ENCODE data around the gene GALNS. TPM values are rescaled to one million over a fixed set of nuclear protein-coding genes. Genes with fewer than 3 reads are reported as not detected.

The GALNS gene
- total RNA-seq, 2 donors from 2014 or later = 8.8 to 48.8 TPM

- no peak overlapping the region for H3K4me3 ChIP-seq
- no peak overlapping the region for H3K27ac ChIP-seq
- DNase-seq (no peak), ATAC-seq (no peak)
- H3K4me1 ChIP-seq = peaks cover 39% of the 10 kb centered on the region
- TF ChIP-seq POLR2A (IDR thresholded peaks at IDR 0.05) (no peak), CTCF (IDR thresholded peaks at IDR 0.05) (no peak)
- intact Hi-C loops (cut with DNase I) = loop anchor here (10.0 kb wide), 1 partner anchor 401 kb away; the partner anchor contains the start of gene ZNF778
- 62 to 70% methylated on average over 9 to 13 of the region's 13 CpGs for WGBS, 2 donors
- no peaks in the 10 kb centered on the region for H3K36me3 ChIP-seq (replicated peaks in 1 of 2; ENCODE audit: insufficient read depth in 1 of 2, low read depth in 2 of 2)
- no peaks in the 10 kb centered on the region for H3K9me3 ChIP-seq
- no peaks in the 10 kb centered on the region for H3K27me3 ChIP-seq
These were observed 42.6 kb downstream of the GALNS start for GRCh38 chr16:88814144-88814502.

DNA sequence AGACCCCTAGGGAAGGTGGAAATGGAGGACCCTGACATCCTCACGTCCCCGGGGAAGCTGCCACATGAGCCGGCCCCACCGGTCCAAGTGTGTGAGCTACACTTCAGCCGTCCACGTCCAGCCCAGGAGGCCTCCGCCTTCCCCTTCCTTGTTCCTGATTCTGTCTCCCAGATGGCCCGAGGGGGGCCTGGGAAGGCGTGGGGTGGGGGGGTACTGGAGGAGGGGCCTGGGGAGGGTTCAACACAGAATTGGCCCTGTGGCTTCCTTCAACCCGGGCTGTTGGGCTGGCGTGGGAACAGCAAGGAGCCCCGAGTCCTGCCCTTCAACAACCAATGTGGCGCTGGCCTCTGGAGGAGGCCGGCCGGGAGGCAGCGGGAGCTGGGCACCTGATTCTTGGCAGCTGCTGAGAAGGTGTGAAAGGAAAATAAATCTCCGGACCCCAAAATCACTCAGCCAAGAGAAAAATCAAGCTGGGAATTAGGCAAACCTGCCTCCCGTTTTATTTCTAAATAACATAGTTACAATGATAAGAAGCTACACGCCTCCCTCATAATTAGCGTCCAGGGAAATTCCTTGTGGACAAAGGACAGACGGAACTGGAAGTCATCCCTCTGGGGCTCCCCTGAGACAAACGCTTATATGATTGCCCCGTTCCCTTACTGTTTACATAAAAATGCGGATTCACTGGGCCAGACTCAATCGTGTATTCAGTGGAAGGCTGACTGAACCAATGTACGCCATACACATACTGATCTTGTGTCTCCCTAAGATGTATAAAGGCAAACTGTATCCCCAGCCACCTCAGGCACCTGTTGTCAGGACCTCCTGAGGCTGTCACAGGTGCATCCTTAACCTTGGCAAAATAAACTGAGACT lies 43.2 kb downstream of the GALNS start:
- intact Hi-C loops (cut with DNase I) = loop anchor here (10.0 kb wide), 1 partner anchor 401 kb away; the partner anchor contains the start of gene ZNF778
- 31 to 41% methylated on average over 16 to 19 of the region's 26 CpGs for WGBS, 2 donors
- Histone ChIP-seq H3K9me3 (no peaks in the 10 kb centered on the region), H3K27ac (no peak overlapping the region), H3K27me3 (no peaks in the 10 kb centered on the region), H3K36me3 (replicated peaks in 1 of 2; ENCODE audit: insufficient read depth in 1 of 2, low read depth in 2 of 2) (no peaks in the 10 kb centered on the region), H3K4me1 (peaks cover 42% of the 10 kb centered on the region), H3K4me3 (no peak overlapping the region)
- ATAC-seq (no peak), DNase-seq (no peak)
- TF ChIP-seq POLR2A (IDR thresholded peaks at IDR 0.05) (no peak), CTCF (IDR thresholded peaks at IDR 0.05) (no peak)

- peak in 2 of 4 donors; percentile 48 to 51 for DNase-seq
- H3K4me3 ChIP-seq = peak overlapping the region in 1 of 2 donors; percentile 53
- H3K27me3 ChIP-seq = no peaks in the 10 kb centered on the region
- peak overlapping the region; percentile 56 to 97 (median 86) for H3K27ac ChIP-seq
- H3K36me3 ChIP-seq (replicated peaks in 1 of 2; ENCODE audit: insufficient read depth in 1 of 2, low read depth in 2 of 2) = no peaks in the 10 kb centered on the region
- peaks cover 42% of the 10 kb centered on the region for H3K4me1 ChIP-seq
- 36 to 56% methylated on average over 20 to 31 of the region's 37 CpGs for WGBS, 2 donors
- no peak for ATAC-seq
- intact Hi-C loops (cut with DNase I) = loop anchor here (10.0 kb wide), 1 partner anchor 402 kb away; the partner anchor contains the start of gene ZNF778
- TF ChIP-seq POLR2A (IDR thresholded peaks at IDR 0.05) (no peak), CTCF (IDR thresholded peaks at IDR 0.05) (no peak)
- H3K9me3 ChIP-seq = no peaks in the 10 kb centered on the region
These were observed 44.1 kb downstream of the GALNS start for GRCh38 chr16:88812513-88813268.

DNA sequence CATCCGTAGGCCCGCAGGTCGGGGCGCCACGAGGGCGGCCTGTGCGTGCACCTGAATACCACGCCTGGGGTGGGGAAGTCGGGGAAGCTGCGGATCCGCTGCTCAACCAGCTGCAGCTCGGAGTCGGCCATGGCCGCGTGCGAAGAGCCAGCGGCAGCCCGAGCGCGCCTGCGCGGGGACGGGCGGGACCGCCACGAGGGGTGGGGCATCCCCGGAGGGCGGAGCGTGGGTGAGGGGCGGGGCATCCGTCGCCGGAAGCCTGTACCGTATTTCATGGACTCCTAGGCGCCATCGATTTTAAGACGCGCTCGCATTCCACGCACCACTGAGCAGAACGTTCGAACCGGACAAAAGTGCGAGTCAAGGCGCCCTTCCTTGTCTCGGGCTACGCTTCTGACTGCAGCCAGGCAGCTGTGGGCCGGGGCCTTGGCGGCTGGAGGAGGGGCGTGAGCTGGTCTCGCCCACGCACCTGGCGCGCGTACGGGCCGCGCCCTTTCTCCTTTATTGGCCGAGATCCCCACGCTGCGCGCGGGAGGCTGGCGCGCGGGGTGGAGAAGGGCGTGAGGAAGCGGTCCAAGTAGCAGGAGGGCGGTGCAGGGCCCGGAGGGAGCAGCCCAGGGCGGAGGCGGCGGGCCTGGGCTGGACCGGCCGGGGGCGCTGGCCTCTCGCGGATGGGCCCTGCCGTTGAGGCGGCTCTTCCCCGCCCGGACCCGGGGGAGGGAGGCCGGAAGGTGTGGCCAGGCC lies 44.8 kb downstream of the GALNS start, which contains the start of gene APRT:
Gene APRT, minus strand, starts transcription at position 160 of the 744 bp plus-strand sequence. Its CDS starts 29 bp downstream, at position 131.
- 0% methylated on average over 82 of the region's 84 CpGs; no CpG with 5 or more reads in 1 of the 2 donors for WGBS, 2 donors
- H3K36me3 ChIP-seq (replicated peaks in 1 of 2; ENCODE audit: insufficient read depth in 1 of 2, low read depth in 2 of 2) = no peaks in the 10 kb centered on the region
- intact Hi-C loops (cut with DNase I) = loop anchor here (10.0 kb wide), 1 partner anchor 403 kb away; the partner anchor contains the start of gene ZNF778

More for the DNA sequence above, 44.8 kb downstream of the GALNS start, which contains the start of gene APRT:
- Histone ChIP-seq H3K27me3 (no peaks in the 10 kb centered on the region), H3K27ac (peak within 1 kb of the TSS; percentile 56 to 97 (median 86)), H3K4me3 (peak within 1 kb of the TSS; percentile 11 to 66), H3K9me3 (no peaks in the 10 kb centered on the region), H3K4me1 (peaks cover 42% of the 10 kb centered on the region)
- TF ChIP-seq CTCF (IDR thresholded peaks at IDR 0.05) = peak in 3 of 7 experiments; percentile 15 to 36 (median 31)
- TF ChIP-seq POLR2A (IDR thresholded peaks at IDR 0.05) = peak; percentile 72 to 78 (median 76)
- ATAC-seq = peak; percentile 92
- DNase-seq = peak; percentile 94 to 97 (median 95)
